NCI-H2171 (cell line): Measurements from ENCODE around the gene CCDC88C.
"Not testable (repeated sequence)": the region's sequence is repeated elsewhere in the genome, so short reads cannot be mapped to it uniquely, and the experiment has no call there.

Experiments used
- DNase-seq: peaks from one replicate; lab custom pipeline; 2025; lab: John Stamatoyannopoulos, UW

The CCDC88C gene

DNA sequence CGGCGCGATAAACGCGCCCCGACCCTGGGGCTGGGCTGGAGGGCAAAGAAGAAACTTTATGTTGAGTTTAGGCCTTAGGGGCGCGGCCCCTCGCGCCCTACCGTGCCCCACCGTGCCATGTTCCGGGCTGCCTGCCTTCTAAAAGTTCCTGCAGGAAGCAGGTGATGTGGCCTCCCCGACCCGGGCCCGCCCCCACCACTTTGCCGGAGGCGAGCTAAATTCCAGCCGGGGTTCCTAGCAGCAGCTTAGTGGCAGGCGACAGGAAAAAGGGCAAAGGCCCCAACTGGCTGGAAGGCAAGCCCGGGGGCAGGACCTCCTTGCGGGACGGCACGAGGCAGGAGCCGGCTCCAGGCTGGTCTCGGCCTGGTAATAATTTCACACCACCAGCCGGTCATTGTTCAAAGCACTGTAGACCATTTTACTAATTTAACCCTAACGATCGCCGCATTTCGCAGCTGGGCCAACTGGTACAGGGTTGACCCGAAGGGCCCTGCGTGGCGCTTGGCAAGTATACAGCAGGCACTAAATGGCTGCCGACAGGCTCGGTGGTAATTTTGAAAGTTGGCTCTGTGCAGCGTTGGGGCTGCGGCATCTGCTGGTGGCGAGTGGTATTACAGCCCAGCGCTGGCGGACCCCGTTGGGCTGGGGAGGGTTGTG is 895 bp upstream of the CCDC88C start:
- peak; percentile 19 for DNase-seq

DNA sequence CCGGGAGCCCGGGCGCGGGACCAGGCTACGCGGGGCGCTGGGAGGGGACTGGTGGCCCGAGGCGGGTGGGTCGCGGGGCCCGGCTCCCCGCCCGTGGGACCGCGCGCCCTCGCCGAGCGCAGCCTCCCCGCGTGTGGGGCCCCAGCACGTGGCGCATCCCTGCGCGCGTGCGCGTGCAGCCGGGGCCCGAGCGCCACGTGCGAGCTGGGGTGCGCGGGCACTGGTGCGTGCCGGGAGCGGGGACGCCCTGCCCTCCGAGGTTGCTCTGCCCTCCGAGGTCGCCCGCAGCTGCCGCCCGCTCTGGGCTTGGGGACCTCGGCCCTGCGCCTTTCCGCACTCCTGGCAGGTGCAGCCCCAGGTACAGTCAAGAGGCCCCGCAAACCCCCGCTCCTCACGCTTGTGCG is 365 bp upstream of the CCDC88C start:
- peak; percentile 79 for DNase-seq

DNA sequence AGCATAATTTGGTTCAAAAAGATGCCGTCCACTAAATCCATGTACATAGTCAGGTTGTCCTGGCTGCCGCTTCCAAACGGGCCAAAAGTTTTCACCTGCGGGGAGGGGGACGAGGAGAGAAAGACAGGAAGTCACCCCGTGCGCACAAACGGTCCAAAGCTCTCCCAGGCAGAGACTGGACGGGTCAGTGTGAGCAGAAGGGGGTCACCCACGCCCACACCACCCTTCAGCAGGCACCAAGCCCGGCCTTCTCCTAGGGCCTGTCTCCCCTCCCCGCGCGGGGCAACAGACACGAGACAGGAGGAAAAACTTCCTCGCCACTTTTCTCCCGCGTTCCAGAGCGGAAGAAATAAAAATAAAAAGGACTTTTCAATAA is 888 bp downstream of the CCDC88C start:
- no peak for DNase-seq

DNA sequence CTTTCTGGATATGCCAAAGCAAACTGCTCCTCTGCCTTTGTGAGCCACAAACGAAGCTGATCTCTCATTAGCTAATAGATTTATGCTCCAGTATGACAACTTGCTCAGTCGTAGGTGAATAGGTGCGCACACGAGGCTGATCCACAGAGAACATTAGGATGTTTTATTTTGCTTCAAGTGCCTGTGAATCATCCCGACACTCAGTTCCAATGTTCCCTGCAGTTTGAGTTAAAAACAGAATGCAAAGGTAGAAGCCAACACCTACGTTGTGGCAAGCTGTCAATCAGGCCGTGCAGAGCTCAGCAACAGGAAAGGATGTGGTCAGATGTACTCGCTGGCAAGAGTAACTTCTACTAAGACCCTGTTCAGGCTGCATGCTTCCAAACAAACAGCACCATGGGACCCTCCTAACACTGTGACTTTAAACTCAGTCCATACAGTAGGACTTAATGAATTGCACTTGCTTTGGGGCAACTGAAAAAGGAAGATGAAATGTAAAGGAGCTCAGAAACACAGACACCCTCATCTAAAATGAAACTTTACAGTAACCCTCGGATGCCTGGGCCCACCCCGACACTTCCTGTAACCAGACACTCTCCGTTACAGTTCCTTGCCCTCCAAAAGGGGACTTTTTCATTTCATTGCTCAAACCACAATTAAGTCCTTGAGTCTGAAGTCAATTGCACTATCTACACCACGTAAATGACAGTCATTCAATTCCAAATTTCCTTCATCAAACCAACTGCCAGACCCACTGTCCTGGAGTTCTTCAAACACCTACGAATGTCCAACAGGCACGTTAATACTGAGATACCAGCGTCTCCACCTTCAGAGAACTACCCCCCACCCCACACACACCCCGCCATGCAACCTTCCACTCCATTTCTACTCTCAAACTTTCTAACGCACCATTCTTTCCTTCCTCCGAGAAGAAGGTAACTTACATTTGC is 1.6 kb downstream of the CCDC88C start:
- no peak for DNase-seq

DNA sequence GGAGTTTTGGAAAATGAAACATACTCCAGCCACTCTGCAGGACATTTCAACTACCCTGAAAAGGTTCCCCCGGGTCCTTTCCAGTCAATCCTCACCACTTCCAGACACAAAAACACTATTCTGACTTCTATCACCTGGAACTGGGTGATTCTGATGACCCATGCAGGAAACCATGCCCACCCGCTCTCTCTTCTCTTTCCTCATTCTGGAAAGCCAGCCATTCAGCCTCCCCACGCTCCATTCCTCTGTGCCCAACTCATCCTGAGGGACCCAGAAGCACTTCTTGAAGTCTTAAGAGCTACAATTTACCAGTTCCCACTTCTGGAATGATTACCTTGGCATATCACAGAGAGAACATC is 3.2 kb downstream of the CCDC88C start:
- no peak for DNase-seq

DNA sequence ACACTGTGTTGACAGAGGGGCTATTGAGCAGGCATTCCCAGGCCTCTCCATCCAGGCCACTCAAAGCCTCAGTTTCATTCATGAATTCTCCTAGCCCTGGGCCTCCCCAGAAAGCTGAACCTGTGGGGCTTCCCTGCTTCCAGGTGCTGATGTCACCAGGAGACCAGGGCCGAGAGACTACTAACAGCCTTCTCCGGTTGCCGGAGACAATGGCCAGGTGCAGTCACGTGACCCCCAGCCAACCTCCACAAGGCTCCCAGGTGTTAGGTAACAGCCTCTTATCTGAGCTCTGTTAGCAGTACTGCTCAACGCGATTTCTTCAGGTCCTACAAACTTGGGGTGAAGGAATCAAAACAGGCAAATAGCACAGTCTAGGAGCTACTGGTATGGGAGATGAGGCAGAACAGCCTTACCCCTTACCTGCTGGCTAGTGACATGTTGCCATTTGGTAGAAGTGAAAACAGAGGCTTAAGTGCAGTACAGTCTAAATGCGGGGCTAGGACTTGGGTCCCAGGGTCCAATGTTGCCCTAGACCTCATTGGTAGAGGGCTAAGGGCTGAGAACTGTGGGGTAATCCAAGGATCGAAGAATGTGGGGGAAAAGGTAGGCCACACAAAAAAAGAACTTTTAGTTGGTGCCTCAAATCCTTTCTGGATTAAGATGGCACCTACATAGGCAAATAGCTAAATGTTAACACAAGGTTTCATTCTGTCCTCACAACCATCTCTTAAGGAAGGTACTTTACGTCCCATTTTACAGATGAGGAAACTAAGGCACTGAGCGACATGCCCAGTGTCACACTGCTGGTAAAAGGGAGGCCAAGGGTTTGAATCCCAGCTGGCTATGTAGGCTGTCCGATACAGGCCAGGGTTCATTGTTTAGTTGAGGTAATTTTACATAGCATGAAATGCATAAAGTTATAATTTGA is 3.8 kb downstream of the CCDC88C start:
- DNase-seq = peak; percentile 45

DNA sequence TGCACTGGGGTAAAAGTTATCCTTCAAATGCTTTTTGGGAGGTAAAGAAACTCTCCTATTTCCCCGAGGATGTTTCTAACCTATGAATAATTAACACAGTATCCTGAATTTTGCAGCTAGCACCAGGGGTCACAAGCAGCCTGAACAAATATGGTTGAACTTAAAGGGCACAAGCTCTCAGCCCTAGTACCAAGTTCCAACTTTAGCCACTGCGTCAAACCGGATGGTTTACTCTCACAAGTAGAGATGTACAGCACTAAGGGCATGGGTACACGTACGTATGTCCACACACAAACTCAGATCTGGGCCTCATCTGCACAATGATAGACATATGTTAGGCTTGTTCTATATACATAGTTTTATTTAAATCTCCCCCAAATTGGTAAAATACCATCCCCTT is 4.7 kb downstream of the CCDC88C start:
- no peak for DNase-seq

DNA sequence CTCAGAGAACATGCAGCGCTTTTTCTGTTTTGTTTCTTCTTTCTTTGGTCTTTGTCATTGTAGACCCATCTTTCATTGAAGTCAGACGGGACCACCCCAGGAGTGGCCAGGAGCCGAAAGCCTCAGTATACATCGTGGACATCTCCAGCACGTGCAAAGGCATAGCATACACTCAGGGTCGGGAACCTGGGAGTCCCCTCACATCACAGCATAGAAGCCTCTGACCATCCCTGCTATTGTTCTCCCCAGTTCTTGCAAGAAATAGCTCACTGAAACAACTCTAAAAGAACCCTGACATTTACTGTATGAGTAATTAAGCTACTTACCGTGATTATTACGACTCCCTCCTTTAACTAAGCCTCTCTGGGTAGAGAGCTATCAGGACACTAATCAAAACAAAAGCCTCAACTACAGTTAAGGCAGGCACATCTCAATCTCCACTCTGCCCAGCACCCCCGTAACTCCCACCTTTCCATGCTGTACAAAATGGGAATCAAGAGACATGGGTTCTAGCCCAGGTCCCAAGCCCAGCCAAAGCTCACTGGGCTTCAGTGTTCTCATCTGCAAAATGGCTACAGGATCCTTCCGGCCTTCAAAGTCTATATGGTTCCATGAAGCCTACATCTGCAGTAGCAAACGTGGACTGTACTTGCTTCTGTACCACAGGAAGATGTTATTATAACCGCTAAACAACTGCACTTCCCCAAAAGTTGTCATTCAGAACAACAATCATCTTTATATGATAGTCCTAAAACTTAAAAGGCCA is 6.7 kb downstream of the CCDC88C start:
- DNase-seq = no peak

DNA sequence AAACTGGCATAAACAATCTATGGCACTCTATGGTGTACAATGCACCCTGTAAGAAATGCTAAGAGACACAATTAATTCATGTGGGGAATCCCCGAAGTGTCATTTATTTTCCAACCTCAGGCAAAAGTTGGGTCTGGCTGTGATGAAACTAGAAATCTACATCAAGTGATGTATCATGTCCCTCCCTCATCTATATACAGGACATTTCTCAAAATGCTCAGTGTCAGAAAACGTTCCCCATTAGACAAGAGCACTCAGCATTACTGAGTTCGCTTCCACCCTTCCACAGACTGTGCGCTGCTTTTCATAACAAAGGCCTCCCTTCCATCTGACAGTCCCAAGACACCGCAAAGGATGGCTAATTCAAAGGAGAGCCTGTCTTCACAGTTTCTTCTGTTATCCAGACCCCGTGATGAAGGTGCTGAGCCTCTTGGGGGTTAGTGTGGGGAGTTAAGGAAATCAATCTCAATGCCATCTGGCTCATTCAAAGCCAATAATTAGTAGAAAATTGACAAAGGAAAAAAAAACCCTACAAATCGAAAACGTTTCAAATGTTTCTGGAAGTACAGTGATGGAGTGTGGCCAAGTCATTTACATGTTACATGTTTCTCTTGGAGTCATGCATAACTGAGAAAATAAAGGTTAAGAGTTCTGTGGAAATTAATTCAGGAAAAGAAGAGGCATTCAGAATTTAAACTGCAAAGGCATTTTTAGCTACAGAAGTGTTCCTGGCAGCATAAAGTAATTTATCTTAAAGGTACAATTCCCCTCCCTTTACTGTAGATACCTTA is 7.5 kb downstream of the CCDC88C start:
- no peak for DNase-seq

DNA sequence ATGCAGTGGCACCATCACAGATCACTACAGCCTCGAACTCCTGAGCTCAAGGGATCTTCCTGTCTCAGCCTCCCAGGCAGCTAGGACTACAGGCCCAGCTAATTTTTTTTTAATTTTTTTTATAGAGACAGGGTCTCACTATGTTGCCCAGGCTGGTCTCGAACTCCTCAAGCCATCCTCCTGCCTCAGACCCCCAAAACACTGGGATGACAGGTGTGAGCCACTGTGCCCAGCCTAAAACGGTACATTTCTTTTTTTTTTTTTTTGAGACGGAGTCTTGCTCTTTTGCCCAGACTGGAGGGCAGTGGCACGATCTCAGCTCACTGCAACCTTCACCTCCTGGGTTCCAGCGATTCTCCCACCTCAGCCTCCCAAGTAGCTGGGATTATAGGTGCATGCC is 8.4 kb downstream of the CCDC88C start:
- not testable (repeated sequence) for DNase-seq

DNA sequence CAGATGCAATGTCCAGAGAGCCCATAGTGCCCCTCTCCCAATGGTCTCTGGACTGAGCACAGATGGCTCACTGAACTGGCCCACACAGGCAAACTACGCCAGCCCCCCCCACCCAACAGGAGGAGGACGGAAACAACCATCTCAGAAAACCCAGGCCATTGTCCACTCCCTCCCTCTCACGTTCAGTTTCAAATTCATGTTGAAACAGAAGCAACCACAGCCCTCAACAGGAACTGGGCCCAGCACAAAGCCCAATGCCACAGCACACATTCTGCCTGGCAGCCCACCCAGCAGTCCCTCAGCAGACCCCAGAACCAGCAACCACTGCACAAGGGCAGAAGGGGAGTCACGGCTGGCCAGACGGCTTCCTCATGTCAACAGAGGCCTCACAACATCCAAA is 10.6 kb downstream of the CCDC88C start:
- DNase-seq = no peak

DNA sequence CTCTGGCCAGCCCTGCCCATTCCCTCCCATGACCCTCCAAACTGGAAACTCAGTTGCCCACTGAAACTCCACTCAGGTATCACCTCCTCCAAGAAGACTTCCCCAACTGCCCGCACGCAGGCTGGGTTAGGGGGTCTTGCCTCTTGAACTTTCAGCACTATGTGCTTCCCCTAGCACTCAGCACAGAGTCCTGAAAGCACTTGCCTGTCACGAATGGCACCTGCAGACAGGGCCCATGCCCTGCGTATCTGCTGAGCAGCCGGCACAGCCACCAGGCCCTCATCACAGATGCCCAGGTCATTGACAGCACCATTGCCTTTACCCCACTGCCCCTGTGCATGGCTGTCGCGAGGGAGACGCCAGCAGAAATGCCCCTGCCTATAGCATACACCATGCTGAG is 11.2 kb downstream of the CCDC88C start:
- no peak for DNase-seq

DNA sequence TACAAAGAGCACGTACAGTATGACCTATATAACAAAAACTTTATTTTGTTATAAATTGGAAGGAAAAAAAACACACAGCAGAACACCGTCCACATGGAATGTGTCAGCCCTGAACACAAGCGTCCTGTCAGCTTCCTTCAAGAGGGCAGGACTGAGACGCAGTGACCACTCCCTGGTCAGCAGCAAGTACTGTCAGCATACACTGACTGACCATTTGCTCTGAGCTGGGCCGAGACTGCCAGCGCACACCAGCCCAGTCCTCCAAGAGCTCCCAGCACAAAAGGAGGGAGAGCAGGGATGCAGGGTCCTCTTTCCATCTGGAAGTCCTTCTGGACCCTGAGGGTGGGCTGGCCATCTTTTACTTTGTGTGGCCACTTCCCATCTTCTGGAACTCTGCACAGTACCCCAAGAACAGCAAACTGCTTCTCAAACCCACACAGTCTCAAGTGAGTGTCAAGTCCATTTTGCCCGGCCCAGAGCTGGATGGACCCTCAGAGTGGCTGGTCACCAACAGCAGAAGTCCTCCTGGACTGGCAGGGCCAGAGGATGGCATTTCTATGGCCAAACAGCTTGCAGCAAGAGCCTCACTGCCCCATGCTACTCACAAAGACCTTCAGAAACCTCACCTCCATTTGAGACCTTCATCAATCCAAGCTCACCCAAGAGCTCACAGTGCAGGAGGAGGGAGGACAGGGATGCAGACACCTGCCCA is 11.7 kb downstream of the CCDC88C start:
- DNase-seq = no peak

DNA sequence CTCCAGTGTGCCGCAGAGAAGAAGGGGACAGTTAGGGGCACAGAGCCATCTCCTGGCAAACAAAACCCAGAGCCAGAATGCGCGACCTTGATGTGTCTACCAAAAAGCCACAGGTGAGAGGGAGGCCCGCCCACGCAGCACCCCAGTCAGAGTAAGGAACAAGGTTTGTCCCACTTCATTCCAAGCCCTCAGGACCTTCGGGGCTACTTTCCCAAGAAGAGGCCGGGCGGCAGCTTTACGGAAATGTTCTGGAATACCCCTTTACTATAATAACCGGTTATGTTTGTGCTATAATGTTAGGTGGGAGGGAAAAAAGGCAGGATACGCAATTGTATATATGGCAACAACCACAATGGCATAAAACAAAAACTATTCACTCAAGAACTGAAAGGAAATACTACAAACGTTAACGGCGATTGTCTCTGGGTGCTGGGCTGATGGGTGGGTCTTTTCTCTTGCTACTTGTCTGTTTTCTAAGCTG is 12.3 kb downstream of the CCDC88C start:
- DNase-seq = no peak

DNA sequence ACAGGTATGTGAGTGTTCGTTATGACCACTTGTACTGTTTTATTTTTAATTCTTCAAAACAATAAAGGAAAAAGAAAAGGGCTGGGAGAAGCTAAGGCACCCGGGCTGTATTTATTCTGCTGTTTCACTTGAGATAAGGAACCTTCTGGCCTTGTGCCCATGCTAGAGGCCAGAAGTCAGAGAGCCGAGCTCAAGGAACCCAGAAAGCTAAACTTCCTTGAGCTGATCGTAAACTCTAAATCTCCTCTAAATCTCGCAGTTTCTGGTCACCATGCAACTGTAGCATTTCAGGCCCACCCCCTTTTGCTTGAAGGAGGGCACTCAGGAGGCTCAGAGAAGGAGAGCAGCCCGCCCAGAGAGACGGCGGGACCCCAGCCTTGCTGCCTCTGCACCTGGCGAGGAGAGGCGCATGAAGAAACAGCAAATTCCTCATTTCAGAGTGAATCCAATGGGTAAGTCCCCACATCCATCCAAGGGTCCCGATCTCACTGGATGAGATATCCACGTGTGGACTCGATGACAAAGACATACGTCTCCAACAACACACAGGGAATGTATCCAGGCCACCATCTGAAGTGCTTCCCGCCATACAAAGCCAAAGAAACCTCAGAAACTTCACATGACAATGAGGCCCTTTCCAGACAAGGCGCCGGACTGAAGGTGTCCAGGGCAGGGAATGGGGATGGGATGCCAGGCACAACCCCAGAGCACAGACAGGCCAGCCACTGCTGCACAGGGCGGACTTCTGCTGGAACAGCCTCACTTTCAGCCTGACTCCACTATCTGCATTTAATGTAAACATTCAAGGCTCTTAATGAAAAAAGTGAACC is 14.6 kb downstream of the CCDC88C start:
- DNase-seq = no peak

DNA sequence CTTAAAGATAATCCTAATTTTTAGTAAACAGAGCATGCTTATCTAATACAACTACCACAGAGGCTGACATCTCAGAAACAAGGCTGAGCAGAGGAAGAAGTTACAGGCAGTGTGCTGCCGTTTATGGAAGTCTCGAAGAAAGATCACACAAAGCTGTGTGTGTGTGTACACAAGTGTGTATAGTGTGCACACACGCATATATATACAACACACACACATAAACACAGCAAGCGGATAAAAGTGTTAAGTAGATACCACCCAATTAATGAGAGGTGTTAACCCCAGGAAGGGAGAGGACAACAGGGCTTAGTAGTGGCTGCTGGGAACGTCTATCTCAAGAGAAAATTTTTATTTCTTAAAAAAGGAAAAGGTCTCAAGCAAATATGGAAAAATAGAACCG is 15.3 kb downstream of the CCDC88C start:
- DNase-seq = no peak

DNA sequence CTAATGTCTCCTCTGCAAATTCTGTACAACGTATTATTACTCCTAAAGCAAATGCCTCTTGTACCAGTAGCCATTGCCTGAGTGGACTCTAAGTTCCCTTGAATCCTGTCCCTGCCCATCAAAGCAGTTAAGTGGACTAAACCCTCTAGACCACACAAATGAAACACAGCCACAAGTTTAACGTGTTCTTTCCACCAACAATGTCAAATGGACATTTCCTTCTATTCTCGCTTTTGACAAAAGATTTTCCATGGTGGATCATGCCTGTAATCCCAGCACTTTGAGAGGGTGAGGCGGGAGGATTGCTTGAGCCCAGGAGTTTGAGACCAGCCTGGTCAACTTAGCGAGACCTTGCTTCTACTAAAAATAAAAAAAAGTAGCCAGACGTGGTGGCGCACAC is 15.9 kb downstream of the CCDC88C start:
- DNase-seq = no peak

DNA sequence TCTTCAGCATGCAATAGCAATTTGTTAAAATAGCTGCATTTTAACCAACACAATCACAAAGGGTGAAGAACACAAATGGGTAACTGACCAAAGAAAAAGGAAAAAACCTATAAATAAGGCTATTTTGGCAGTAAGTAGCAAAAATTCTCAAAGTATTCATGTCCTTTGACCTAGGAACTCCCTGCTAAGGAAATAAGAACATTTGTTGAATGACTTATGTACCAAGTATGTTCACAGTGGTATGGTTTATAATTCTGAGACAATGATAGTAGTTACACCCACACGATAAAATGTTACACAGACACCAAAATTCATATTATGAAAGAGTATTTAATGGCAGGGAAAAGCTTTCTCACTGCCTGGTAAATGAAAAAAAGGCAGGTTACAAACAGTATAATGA is 16.9 kb downstream of the CCDC88C start:
- DNase-seq = no peak
